ENCODE data around the gene PRMT1. TPM values are rescaled to one million over a fixed set of nuclear protein-coding genes. Genes with fewer than 3 reads are reported as not detected.
A peak's percentile ranks its signal among the peaks of the same experiment; 100 is the strongest.

The PRMT1 gene
- total and polyA plus RNA-seq, 9 of the 15 experiments (the other 6 are each of a cell fraction or from before 2014, with no cell fraction given) = 13.3 to 464 (median 326) TPM

DNA sequence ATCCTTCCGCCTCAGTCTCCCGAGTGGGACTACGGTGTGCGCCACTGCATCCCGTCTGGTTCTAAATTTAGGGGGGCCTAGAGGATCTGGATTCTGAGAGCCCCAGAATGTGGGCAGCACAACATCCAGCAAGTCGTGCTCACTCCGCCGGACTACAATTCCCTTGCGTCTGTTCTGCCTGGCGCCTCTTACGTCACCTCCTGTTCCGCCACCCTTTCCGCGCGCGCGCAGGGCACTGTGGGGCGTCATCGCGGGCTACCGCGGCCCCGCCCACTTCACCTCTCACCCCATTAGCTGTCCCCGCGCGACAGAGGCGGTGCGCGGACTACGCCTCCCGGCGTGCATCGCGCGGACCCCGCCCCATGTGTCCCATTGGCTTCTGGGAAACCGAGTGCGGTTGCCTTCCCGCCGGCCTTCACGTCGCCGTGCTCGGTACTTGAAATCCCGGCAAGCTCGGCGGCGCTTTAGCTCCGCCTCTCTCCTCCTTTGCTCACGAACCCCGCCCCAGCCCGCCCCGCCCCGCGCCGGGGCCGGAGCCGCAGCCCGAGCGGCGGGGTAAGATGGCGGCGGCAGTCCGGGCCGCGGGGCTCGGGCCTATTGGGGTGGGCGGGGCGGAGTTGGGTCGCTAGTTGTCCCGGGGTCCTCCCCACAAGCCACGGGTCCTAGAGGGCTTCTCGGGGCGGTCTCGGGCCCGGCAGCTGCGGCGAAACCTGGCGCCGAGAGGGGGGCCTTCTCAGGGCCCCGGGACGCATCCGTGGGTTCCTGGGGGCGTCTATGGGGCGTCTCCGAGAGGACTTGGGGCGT, 35.2 kb upstream of the PRMT1 start, which contains the start of gene SCAF1 (continued):
- TF ChIP-seq RBM14 (IDR thresholded peaks at IDR 0.05; ENCODE audit: borderline replicate concordance, insufficient read depth, low read depth, low read length) = no peak
- TF ChIP-seq ETV1 (tag; conservative IDR thresholded peaks at IDR 0.05; ENCODE audit: low read depth) = peak; percentile 39
- TF ChIP-seq, protein P1, sequence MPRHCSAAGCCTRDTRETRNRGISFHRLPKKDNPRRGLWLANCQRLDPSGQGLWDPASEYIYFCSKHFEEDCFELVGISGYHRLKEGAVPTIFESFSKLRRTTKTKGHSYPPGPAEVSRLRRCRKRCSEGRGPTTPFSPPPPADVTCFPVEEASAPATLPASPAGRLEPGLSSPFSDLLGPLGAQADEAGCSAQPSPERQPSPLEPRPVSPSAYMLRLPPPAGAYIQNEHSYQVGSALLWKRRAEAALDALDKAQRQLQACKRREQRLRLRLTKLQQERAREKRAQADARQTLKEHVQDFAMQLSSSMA (CRISPR knock-in tag; IDR thresholded peaks at IDR 0.05) = no peak
- no peak for TF ChIP-seq CBX8 (IDR thresholded peaks at IDR 0.05; ENCODE audit: borderline replicate concordance, extremely low read depth, low read depth, low read length, poor library complexity, severe bottlenecking)
- no peak for TF ChIP-seq ZNF445 (CRISPR knock-in tag; IDR thresholded peaks at IDR 0.05; ENCODE audit: low read depth)
- TF ChIP-seq ZNF764 (CRISPR knock-in tag; IDR thresholded peaks at IDR 0.05; ENCODE audit: low read depth) = no peak
- no peak for TF ChIP-seq SAFB2 (IDR thresholded peaks at IDR 0.05; ENCODE audit: borderline replicate concordance, low read depth, low read length, severe bottlenecking)
- no peak for TF ChIP-seq BRF2 (IDR thresholded peaks at IDR 0.05; ENCODE audit: borderline replicate concordance, insufficient read depth, insufficient read length)
- TF ChIP-seq ZNF717 (CRISPR knock-in tag; IDR thresholded peaks at IDR 0.05) = no peak
- TF ChIP-seq GTF2B (IDR thresholded peaks at IDR 0.05; ENCODE audit: extremely low read depth, insufficient read length) = no peak
- no peak for TF ChIP-seq ZNF217 (CRISPR knock-in tag; IDR thresholded peaks at IDR 0.05)
- TF ChIP-seq, protein P2, sequence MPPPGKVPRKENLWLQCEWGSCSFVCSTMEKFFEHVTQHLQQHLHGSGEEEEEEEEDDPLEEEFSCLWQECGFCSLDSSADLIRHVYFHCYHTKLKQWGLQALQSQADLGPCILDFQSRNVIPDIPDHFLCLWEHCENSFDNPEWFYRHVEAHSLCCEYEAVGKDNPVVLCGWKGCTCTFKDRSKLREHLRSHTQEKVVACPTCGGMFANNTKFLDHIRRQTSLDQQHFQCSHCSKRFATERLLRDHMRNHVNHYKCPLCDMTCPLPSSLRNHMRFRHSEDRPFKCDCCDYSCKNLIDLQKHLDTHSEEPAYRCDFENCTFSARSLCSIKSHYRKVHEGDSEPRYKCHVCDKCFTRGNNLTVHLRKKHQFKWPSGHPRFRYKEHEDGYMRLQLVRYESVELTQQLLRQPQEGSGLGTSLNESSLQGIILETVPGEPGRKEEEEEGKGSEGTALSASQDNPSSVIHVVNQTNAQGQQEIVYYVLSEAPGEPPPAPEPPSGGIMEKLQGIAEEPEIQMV (tag; conservative IDR thresholded peaks at IDR 0.05; ENCODE audit: low read depth) = no peak
- no peak for TF ChIP-seq ZNF57 (CRISPR knock-in tag; IDR thresholded peaks at IDR 0.05)
- no peak for TF ChIP-seq MYBL2 (IDR thresholded peaks at IDR 0.05; ENCODE audit: low read depth)
- TF ChIP-seq MYBL2 (CRISPR knock-in tag; IDR thresholded peaks at IDR 0.05; ENCODE audit: borderline replicate concordance) = no peak
- TF ChIP-seq XRCC4 (IDR thresholded peaks at IDR 0.05; ENCODE audit: extremely low read depth, insufficient read depth, insufficient read length) = no peak
- TF ChIP-seq TBP (optimal IDR thresholded peaks at IDR 0.05; ENCODE audit: low read depth, low read length) = peak; percentile 59
- TF ChIP-seq EP300 (IDR thresholded peaks at IDR 0.05; ENCODE audit: low read length) = peak; percentile 32; the same call in 1 of the 2 replicates
- TF ChIP-seq HNRNPUL1 (IDR thresholded peaks at IDR 0.05; ENCODE audit: low read length) = no peak
- TF ChIP-seq CREM (IDR thresholded peaks at IDR 0.05; ENCODE audit: low read depth) = peak; percentile 98
- TF ChIP-seq POLR3A (IDR thresholded peaks at IDR 0.05; ENCODE audit: borderline replicate concordance, extremely low read depth, insufficient read depth, insufficient read length) = no peak
- no peak for TF ChIP-seq STAT5B (CRISPR knock-in tag; IDR thresholded peaks at IDR 0.05)
- TF ChIP-seq GTF2E2 (tag; IDR thresholded peaks at IDR 0.05) = no peak
